Adrenal gland (tissue), 5 donors: ENCODE data around the gene MAPK13.

Experiments
- CTCF ChIP-seq, 6 experiments: fragments of 450-650 bp in 4 of 6; fragments of 200-600 bp in 2 of 6; sonication (generic) in 1 of 6; IDR thresholded peaks; 1 replicate in 5 of 6; 2 replicates in 1 of 6; pipeline versions ENCODE4 v1.5.1 to v1.8.0; 2016 to 2021; ENCODE audit warnings: antibody characterized with exemption in 6 of 6, mild to moderate bottlenecking in 2 of 6, moderate library complexity in 1 of 6
- POLR2A ChIP-seq, 2 donors: fragments of 450-650 bp; IDR thresholded peaks; one replicate each; pipeline ENCODE4 v1.6.1; 2017; ENCODE audit warnings: antibody characterized with exemption in 2 of 2, mild to moderate bottlenecking in 2 of 2, moderate library complexity in 1 of 2
- donor health status: DM: no; HTN: no; CAD: no.

GRCh38 chr6:36128073-36128472 lies 2.2 kb upstream of the MAPK13 start:
- no peak for TF ChIP-seq CTCF (IDR thresholded peaks at IDR 0.05)
- no peak for TF ChIP-seq POLR2A (IDR thresholded peaks at IDR 0.05)
